Psoas muscle (tissue), 8 donors: Measurements from ENCODE around the gene PSIP1. TPM values are rescaled to one million over a fixed set of nuclear protein-coding genes. Genes with fewer than 3 reads are reported as not detected.

ENCODE experiments used
- ATAC-seq, 4 donors: fragments of 200-7000 bp; cut with Tn5 transposase; one replicate each; pipeline ENCODE4 v1.9.1; 2020; ENCODE audit warnings: moderate library complexity in 3 of 4, mild to moderate bottlenecking in 2 of 4
- DNase-seq, 2 donors: peaks; one replicate each; pipeline ENCODE4 v3.0.0-alpha.2; 2020
- H3K27ac ChIP-seq: fragments of 200-600 bp; one replicate; pipeline ENCODE4 v1.8.0; 2022
- H3K27me3 ChIP-seq, 3 donors: fragments of 200-600 bp in 1 of 3; one replicate each; pipeline versions ENCODE4 v1.6.1 to v1.8.0; 2013 to 2022; ENCODE audit warnings: low read length in 2 of 3, mild to moderate bottlenecking in 2 of 3, moderate library complexity in 1 of 3; ENCODE audit not compliant: insufficient read depth in 3 of 3
- H3K36me3 ChIP-seq, 2 donors: fragments of 200-600 bp in 1 of 2; one replicate each; pipeline versions ENCODE4 v1.6.1 to v1.8.0; 2013 to 2022; ENCODE audit warnings: low read depth in 1 of 2, mild to moderate bottlenecking in 1 of 2, moderate library complexity in 1 of 2; ENCODE audit not compliant: insufficient read depth in 1 of 2
- H3K4me1 ChIP-seq: fragments of 200-600 bp; one replicate; pipeline ENCODE4 v1.8.0; 2022
- H3K4me3 ChIP-seq: fragments of 200-600 bp; one replicate; pipeline ENCODE4 v1.8.0; 2022; ENCODE audit warnings: mild to moderate bottlenecking
- H3K9me3 ChIP-seq: fragments of 200-600 bp; one replicate; pipeline ENCODE4 v1.8.0; 2022
- WGBS, 3 donors: extraction: QIAGEN DNeasy Blood & Tissue Kit; methylation state at CpG; one replicate each; pipeline versions ENCODE4 v1.1.6 to v1.1.7; 2013; 5-methylcytosine and 5-hydroxymethylcytosine counted together
- intact Hi-C, 2 donors: fragments of 100-400 bp; cut with DNase I; formaldehyde crosslinking; loops; one replicate each; pipeline versions ENCODE4 v1.11.0 to v1.14.2; 2022
- polyA plus RNA-seq, 3 donors: library from polyadenylated mRNA; stranded (reverse); fragments of 200-250 nt; gene quantifications; one replicate each; pipeline ENCODE4 v1.2.3, GENCODE V29; 2013
- total RNA-seq, 4 donors: library from RNA; stranded (reverse); fragmentation: NEBNext Ultra II Directional in 2 of 4; extraction: Animal tissue kit (Norgen Biotek cat#: 25700) in 2 of 4; gene quantifications; one replicate each; pipeline versions ENCODE4 v1.2.1 to v1.2.4, GENCODE V29; 2021 to 2023
- TF ChIP-seq, protein P1 (sequence below): fragments of 200-600 bp; IDR thresholded peaks from one replicate; pipeline ENCODE4 v1.8.0; 2022; ENCODE audit warnings: antibody characterized with exemption
- donor health status: healthy with polysubstance abuse.
- donor health status: DM: no; HTN: no; CAD: no; lungs with moderate emphysema.
- donor health status: Bipolar disorder and iron deficiency.
- donor health status: healthy.
- donor health status: DM: yes; HTN: yes; CAD: no.
- donor health status: DM: no; HTN: no; CAD: no.
- donor health status: DM: no; HTN: no; CAD: no.
- donor health status: DM: yes; HTN: yes; CAD: no.

PSIP1 gene
- total and polyA plus RNA-seq, 7 donors: 5.3 to 19.2 (median 13.0) TPM

DNA sequence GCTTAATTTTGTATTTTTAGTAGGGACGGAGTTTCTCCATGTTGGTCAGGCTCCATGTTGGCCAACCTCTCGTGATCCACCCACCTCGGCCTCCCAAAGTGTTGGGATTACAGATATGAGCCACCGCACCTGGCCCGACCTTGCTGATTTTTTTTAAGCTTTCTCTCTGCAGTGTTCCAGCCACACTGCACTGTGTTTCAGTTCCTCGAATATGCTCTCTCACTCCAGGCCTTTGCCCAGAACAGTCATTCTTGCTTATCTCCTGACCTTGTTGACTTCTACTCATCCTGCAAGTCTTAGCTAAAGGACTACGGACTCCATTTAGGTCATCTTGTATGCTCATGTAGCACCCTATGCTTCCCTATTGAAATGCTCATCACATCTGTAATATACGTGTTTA, 84.8 kb downstream of the PSIP1 start:
- intact Hi-C loops: loop anchor here (10.0 kb wide), 3 partner anchors 89 to 641 kb away; partner anchors contain the start of genes PSIP1 (in 1 of the 2) and TTC39B (in 1 of the 2)
- TF ChIP-seq, protein P1, sequence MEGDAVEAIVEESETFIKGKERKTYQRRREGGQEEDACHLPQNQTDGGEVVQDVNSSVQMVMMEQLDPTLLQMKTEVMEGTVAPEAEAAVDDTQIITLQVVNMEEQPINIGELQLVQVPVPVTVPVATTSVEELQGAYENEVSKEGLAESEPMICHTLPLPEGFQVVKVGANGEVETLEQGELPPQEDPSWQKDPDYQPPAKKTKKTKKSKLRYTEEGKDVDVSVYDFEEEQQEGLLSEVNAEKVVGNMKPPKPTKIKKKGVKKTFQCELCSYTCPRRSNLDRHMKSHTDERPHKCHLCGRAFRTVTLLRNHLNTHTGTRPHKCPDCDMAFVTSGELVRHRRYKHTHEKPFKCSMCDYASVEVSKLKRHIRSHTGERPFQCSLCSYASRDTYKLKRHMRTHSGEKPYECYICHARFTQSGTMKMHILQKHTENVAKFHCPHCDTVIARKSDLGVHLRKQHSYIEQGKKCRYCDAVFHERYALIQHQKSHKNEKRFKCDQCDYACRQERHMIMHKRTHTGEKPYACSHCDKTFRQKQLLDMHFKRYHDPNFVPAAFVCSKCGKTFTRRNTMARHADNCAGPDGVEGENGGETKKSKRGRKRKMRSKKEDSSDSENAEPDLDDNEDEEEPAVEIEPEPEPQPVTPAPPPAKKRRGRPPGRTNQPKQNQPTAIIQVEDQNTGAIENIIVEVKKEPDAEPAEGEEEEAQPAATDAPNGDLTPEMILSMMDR: no peak
- Histone ChIP-seq H3K36me3 (peaks cover 0 to 31% of the 10 kb centered on the region in 2 donors), H3K4me3 (no peak overlapping the region), H3K9me3 (no peaks in the 10 kb centered on the region), H3K27ac (no peak overlapping the region), H3K27me3 (no peaks in the 10 kb centered on the region), H3K4me1 (peaks cover 24% of the 10 kb centered on the region)
- 91 to 93% (median 92%) methylated on average over 8 of the region's 8 CpGs for WGBS, 3 donors
- ATAC-seq (no peak), DNase-seq (no peak)

DNA sequence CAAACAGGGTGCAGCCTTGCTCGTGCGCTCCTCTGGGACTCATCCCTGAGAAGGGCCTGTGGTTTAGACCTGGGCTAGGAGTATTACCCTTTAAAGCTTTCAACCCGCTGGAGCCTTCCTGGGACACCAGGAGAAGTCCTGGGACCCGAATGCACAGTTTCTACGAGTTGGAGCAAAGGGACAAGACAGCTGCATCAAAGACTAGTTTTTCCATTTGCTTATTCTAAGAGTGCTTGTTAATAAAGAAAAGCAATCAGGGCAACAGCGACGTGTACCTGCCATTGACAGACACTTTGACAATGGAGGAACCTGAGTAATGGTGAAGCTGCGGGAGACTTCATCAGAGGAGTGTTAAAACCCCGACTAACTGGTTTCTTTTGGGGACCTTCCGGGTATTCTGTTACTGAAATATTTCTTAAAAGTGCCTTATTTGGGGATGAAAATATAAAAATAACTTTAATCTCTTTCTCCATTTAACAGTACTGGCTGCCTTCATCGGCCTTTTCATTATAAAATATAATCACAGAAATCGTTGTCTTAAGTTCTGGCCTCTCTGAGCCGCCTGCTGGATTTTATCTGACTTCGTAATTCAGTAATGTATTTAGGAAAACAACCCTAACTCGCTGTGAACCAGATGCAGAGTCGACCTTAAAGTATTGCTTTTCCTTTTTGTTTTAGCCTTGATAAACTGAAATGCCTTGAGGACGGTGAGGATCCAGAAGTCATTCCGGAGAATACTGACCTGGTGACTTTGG, 87.4 kb downstream of the PSIP1 start:
- H3K27ac ChIP-seq: peak overlapping the region; percentile 92
- peak overlapping the region; percentile 98 for H3K4me3 ChIP-seq
- no peaks in the 10 kb centered on the region for H3K9me3 ChIP-seq
- peaks cover 0 to 31% of the 10 kb centered on the region in 2 donors for H3K36me3 ChIP-seq
- WGBS, 3 donors: 2 to 4% (median 2%) methylated on average over 18 of the region's 18 CpGs
- peaks cover 24% of the 10 kb centered on the region for H3K4me1 ChIP-seq
- TF ChIP-seq, protein P1: no peak
- H3K27me3 ChIP-seq: no peaks in the 10 kb centered on the region
- peak in 1 of 4 donors; percentile 54 for ATAC-seq
- DNase-seq: no peak
- intact Hi-C loops: loop anchor here (2.0 to 10.0 kb wide), 4 partner anchors 91 to 639 kb away; partner anchors contain the start of genes TTC39B (in 2 of the 2) and PSIP1 (in 1 of the 2)

DNA sequence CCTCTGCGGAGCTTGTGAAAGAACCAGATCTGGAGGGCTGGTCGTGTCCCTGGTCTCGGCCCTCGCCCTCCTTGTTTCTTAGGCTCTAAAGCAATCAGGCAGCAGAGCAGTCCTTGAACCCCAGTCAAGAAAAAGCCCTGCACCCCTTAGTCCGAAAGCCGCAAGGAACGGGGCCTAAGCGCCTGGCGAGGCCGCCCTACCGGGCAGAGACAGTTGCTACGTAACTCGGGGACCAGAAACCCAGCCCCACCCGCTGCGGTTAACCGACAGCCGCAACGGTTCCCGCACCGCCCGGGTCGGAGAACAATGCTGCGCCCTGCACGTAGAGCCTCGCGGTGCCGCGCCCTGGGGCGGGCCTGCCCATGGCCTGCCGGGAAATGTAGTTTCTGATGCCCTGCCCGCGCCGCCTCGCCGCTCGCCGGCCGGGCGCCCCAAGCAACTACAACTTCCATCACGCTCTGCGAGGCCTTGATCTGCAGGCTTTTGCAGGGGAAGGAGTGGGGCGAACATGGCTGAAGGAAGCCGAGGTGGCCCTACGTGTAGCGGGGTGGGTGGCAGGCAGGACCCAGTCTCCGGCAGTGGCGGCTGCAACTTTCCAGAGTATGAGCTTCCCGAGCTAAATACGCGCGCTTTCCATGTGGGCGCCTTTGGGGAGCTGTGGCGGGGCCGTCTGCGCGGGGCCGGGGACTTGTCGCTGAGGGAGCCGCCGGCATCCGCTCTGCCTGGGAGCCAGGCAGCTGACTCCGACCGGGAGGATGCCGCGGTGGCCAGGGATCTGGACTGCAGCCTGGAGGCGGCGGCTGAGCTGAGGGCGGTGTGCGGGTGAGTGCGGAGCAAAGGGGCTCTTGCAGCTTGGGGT, 88.2 kb downstream of the PSIP1 start, which contains the start of gene SNAPC3:
TSS of gene SNAPC3 (plus strand) at position 505 of the 859 bp plus-strand sequence. CDS start at position 509, 4 bp downstream.
- Histone ChIP-seq H3K4me1 (peaks cover 24% of the 10 kb centered on the region), H3K27me3 (no peaks in the 10 kb centered on the region), H3K27ac (peak within 1 kb of the TSS; percentile 92), H3K4me3 (peak within 1 kb of the TSS; percentile 98), H3K36me3 (peaks cover 0 to 31% of the 10 kb centered on the region in 2 donors), H3K9me3 (no peaks in the 10 kb centered on the region)
- TF ChIP-seq, protein P1: no peak
- intact Hi-C loops: loop anchor here (2.0 to 10.0 kb wide), 4 partner anchors 92 to 638 kb away; partner anchors contain the start of genes TTC39B (in 2 of the 2) and PSIP1 (in 1 of the 2)
- DNase-seq (peak; percentile 94 to 97), ATAC-seq (peak; percentile 99)
- WGBS, 3 donors: 0% methylated on average over 68 to 70 of the region's 70 CpGs

DNA sequence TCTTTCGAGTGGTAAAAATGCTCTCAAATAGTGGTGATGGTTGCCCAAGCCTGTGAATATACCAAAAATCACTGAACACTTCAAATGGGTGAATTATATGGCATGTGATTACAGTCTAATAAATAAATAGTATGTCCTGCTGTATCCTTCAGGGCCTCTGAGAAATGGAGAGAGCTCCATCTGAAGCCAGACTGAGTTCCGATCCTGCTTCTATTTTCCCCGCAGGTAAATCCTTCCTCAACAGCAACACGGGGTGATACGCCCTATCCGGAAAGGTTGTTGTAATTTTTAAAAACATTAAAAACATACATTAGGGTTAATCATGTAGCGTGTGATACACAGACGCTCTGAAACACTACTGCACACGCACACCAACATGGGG, 88.8 kb downstream of the PSIP1 start:
- H3K36me3 ChIP-seq: peaks cover 0 to 28% of the 10 kb centered on the region in 2 donors
- intact Hi-C loops: loop anchor here (2.0 to 10.0 kb wide), 4 partner anchors 93 to 637 kb away; partner anchors contain the start of genes TTC39B (in 2 of the 2) and PSIP1 (in 1 of the 2)
- ATAC-seq (peak in 2 of 4 donors; percentile 1 to 6), DNase-seq (no peak)
- H3K4me3 ChIP-seq: peak overlapping the region; percentile 98
- TF ChIP-seq, protein P1: no peak
- peaks cover 22% of the 10 kb centered on the region for H3K4me1 ChIP-seq
- 45 to 56% (median 46%) methylated on average over 9 of the region's 9 CpGs for WGBS, 3 donors
- peak overlapping the region; percentile 92 for H3K27ac ChIP-seq
- H3K9me3 ChIP-seq: no peaks in the 10 kb centered on the region
- no peaks in the 10 kb centered on the region for H3K27me3 ChIP-seq
